SH-SY5Y (cell line): ENCODE results near the gene LRRC38.

Experiments
- GATA2 ChIP-seq: IDR thresholded peaks from 2 replicates; pipeline ENCODE4 v1.6.1; 2011; ENCODE audit warnings: mild to moderate bottlenecking, low read depth, low read length
- GATA3 ChIP-seq: IDR thresholded peaks from 2 replicates; pipeline ENCODE4 v1.6.1; 2011; ENCODE audit warnings: low read depth, mild to moderate bottlenecking, low read length, moderate library complexity

Gene LRRC38

GRCh38 chr1:13498553-13498952 is 15.2 kb downstream of the LRRC38 start:
- TF ChIP-seq GATA2 = no peak
- TF ChIP-seq GATA3 = no peak

- TF ChIP-seq GATA2 = no peak
- TF ChIP-seq GATA3 = no peak
Measured at GRCh38 chr1:13495186-13495585, 18.6 kb downstream of the LRRC38 start.

- TF ChIP-seq GATA3 (no peak), GATA2 (no peak)
Measured at GRCh38 chr1:13494712-13495111, 19.1 kb downstream of the LRRC38 start.

GRCh38 chr1:13494025-13494424 is 19.8 kb downstream of the LRRC38 start:
- TF ChIP-seq GATA2 (no peak), GATA3 (no peak)

- no peak for TF ChIP-seq GATA2
- no peak for TF ChIP-seq GATA3
Measured at GRCh38 chr1:13492711-13493110, 21.1 kb downstream of the LRRC38 start.

- TF ChIP-seq GATA3 (no peak), GATA2 (no peak)
Measured at GRCh38 chr1:13487957-13488356, 25.8 kb downstream of the LRRC38 start.

- TF ChIP-seq GATA2 = no peak
- TF ChIP-seq GATA3 = no peak
Measured at GRCh38 chr1:13487143-13487868, 26.5 kb downstream of the LRRC38 start.

GRCh38 chr1:13483946-13484345 is 29.9 kb downstream of the LRRC38 start:
- TF ChIP-seq GATA3 (no peak), GATA2 (no peak)

GRCh38 chr1:13482600-13482999 is 31.2 kb downstream of the LRRC38 start:
- no peak for TF ChIP-seq GATA2
- TF ChIP-seq GATA3 = no peak

- TF ChIP-seq GATA2 = no peak
- no peak for TF ChIP-seq GATA3
Measured at GRCh38 chr1:13479171-13479856, 34.5 kb downstream of the LRRC38 start.

GRCh38 chr1:13478692-13479091 is 35.1 kb downstream of the LRRC38 start:
- TF ChIP-seq GATA3 (no peak), GATA2 (no peak)

- no peak for TF ChIP-seq GATA3
Measured at GRCh38 chr1:13469343-13469742, 44.5 kb downstream of the LRRC38 start.

- no peak for TF ChIP-seq GATA3
- TF ChIP-seq GATA2 = no peak
Measured at GRCh38 chr1:13465515-13465914, 48.3 kb downstream of the LRRC38 start.

- no peak for TF ChIP-seq GATA3
- TF ChIP-seq GATA2 = no peak
Measured at GRCh38 chr1:13462682-13463081, 51.1 kb downstream of the LRRC38 start.

- no peak for TF ChIP-seq GATA3
- TF ChIP-seq GATA2 = no peak
Measured at GRCh38 chr1:13461977-13462376, 51.8 kb downstream of the LRRC38 start.
